ENCODE results near the gene FZD8.
"Not testable (repeated sequence)": the region's sequence is repeated elsewhere in the genome, so short reads cannot be mapped to it uniquely, and the experiment has no call there.

The FZD8 gene, protein sequence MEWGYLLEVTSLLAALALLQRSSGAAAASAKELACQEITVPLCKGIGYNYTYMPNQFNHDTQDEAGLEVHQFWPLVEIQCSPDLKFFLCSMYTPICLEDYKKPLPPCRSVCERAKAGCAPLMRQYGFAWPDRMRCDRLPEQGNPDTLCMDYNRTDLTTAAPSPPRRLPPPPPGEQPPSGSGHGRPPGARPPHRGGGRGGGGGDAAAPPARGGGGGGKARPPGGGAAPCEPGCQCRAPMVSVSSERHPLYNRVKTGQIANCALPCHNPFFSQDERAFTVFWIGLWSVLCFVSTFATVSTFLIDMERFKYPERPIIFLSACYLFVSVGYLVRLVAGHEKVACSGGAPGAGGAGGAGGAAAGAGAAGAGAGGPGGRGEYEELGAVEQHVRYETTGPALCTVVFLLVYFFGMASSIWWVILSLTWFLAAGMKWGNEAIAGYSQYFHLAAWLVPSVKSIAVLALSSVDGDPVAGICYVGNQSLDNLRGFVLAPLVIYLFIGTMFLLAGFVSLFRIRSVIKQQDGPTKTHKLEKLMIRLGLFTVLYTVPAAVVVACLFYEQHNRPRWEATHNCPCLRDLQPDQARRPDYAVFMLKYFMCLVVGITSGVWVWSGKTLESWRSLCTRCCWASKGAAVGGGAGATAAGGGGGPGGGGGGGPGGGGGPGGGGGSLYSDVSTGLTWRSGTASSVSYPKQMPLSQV

GRCh38 chr10:35642035-35642792 is at the start of gene FZD8:
Gene FZD8 (minus strand): TSS chr10:35642296. CDS start chr10:35641429, 867 bp downstream.
- peak; percentile 63 for DNase-seq

DNA sequence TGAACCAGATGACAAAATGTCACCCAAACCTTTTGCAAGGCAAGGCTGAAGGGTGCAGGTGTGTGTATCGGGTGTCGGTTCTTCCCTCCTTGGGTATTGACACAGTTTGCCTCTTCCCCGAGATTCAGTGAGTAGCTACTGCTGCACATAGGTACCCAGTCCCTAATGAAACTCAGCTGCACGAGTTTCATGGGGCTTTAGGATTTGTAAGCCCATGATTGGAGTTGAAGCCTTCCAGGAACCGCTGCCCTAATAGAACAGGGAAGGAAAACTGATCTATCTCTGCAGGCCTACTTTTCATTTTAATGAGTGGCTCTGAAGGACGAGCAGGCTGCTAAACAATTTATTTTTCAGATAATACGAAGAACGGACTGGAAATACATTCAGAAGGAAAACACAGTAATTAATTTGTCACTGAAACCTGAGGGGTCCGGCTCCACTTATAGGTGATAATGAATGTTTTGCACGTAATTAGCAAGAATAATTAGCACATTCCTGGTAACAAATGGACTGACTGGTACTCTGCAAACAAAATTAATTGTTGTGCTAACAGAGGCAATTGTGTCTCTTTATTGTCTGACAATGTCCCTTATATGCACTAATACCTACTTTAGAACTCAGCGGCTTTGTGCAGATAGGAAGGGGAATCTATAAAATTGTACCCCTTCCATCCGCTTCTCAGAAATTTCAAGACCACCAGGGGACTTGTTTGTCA is 49.6 kb upstream of the FZD8 start:
- DNase-seq: no peak

- DNase-seq: peak; percentile 81
These were observed 48.4 kb upstream of the FZD8 start for GRCh38 chr10:35690534-35690933.

GRCh38 chr10:35685858-35686257 is 43.8 kb upstream of the FZD8 start:
- not testable (repeated sequence) for DNase-seq

DNA sequence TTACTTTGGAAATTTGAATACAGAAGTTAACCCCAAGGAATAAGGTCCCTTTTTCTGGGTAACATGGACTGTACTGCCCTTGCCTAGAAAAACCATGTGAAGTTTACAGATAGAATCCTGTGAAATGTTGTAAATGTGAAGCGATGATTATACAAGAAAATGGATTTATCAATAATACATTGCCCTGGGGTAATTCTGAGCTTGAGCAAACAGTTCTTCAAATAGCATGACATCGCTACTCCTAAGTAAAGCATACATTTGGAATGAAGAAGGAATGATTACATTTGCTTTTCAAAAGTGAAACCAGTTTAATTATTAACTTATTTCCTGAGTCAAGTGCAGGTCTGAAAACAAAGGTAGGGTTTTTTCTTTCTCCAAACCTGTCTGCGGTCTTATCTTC is 43.3 kb upstream of the FZD8 start:
- DNase-seq: no peak

DNA sequence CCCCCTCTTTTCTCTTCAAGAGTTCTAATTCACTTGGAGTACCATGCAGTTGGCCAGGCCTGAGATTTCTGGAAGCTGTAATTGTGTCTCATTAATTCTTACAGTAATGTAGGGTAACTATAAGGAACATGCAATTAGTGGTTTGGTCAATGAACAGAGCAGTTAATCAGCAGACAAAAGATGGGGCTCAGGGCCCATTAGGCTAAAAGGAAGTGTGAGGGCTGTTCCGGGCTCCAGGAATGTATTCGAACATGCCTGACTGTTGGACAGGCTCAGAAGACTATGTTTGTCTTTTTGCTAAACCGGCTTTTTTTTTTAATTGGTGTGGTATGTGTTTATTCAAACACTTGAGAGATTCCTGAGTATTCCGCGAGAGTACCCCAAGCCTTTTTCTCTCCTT is 42.5 kb upstream of the FZD8 start:
- peak; percentile 14 for DNase-seq

- no peak for DNase-seq
These were observed 33.8 kb upstream of the FZD8 start for GRCh38 chr10:35675846-35676245.

DNA sequence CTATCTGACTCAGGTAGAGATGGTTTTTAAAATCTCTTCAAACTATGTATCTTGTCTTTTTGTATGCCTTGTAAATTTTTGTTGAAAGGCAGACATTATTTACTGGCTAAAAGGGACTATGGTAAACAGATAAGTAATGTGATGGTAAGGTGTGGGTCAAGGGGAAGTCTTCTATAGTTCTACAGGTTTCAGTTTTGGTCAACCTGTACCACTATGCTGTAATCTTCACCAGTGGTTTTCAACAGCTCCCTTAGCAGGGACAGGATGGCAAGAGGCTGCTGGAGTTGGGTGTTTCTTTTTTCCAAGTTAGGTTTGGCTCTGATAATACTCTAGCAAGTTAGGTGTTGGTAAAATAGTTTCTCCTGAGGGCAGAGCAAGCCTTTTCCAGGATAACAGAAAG is 32.7 kb upstream of the FZD8 start:
- no peak for DNase-seq

DNA sequence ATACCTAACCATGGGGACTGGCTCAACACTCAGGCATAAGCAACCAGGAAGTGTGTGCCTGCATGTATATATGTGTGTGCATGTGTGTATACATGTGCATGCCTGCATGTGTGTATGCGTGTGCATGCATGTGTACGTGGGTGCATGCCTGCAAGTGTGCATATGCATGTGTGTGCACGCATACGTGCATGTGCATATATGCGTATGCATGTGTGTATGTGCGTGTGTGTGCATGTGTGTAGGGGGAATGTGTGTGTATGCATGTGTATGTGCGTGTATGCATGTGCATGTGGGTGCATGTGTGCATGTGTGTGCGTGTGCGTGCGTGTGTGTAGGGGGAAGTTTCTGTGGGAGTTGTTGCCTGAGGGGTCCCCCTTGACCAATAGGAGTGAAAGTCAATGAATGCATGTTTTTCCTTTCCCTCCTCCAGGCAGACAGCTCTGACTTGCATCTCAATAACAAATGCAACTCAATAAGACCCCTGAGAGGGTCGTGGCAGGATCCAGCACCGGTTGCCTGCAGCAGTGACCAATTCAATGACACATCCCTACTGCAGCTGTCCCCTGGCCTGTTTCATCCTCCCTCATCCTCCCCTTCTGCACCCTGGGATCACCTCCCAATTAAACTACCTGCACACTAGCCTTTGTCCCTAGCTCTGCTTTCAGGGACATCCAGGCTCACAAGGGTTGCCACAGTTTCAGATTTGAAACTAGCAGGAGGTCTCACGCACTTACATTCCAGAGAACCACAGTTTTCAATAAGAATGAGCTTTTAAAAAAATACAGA is 27.0 kb upstream of the FZD8 start:
- DNase-seq: no peak

DNA sequence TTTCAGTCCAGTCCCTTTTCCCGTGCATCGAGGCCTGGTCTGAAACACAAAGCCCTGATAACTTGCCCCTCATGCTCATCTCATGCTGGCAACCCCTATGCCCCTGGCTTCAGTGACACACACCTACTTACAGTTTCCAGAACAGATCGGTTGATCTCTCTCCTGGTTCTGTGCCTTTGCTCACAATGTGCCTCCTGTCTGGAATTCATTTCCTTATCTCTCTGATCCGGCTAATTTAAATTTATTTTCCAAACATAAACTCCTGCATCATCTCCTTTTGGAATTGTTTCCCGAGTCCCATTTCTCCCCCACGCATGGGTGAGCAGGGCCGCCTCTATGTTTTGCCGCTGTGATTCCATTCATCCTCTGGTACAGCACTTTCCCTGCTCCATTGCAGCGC is 25.9 kb upstream of the FZD8 start:
- no peak for DNase-seq

GRCh38 chr10:35667270-35667889 is 25.3 kb upstream of the FZD8 start:
- DNase-seq: no peak

- DNase-seq: no peak
These were observed 19.1 kb upstream of the FZD8 start for GRCh38 chr10:35661236-35661635.

GRCh38 chr10:35659456-35659855 is 17.4 kb upstream of the FZD8 start:
- no peak for DNase-seq

DNA sequence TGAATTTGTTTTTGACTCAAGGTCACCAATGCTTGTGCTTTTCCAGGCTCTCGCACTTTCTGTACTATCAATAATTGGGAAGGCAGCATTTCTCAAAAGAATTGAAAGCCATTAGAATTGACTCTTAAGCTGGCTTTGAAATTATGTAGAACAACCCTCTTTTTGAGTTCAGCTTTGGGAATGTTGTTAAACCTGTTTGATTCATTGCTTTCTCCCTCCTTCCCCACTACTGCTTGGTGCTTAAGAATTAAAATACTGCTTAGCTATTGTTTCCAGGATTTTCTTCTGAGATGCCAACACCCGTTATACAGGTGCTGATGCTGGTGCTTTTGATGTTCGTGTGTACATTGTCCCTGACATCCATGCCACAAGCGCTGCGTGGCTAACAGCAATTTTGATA is 15.5 kb upstream of the FZD8 start:
- DNase-seq: no peak

GRCh38 chr10:35652824-35653223 is 10.7 kb upstream of the FZD8 start:
- no peak for DNase-seq

- no peak for DNase-seq
These were observed 8.8 kb upstream of the FZD8 start for GRCh38 chr10:35650894-35651293.

GRCh38 chr10:35644050-35644950 is 2.2 kb upstream of the FZD8 start:
- no peak for DNase-seq

DNA sequence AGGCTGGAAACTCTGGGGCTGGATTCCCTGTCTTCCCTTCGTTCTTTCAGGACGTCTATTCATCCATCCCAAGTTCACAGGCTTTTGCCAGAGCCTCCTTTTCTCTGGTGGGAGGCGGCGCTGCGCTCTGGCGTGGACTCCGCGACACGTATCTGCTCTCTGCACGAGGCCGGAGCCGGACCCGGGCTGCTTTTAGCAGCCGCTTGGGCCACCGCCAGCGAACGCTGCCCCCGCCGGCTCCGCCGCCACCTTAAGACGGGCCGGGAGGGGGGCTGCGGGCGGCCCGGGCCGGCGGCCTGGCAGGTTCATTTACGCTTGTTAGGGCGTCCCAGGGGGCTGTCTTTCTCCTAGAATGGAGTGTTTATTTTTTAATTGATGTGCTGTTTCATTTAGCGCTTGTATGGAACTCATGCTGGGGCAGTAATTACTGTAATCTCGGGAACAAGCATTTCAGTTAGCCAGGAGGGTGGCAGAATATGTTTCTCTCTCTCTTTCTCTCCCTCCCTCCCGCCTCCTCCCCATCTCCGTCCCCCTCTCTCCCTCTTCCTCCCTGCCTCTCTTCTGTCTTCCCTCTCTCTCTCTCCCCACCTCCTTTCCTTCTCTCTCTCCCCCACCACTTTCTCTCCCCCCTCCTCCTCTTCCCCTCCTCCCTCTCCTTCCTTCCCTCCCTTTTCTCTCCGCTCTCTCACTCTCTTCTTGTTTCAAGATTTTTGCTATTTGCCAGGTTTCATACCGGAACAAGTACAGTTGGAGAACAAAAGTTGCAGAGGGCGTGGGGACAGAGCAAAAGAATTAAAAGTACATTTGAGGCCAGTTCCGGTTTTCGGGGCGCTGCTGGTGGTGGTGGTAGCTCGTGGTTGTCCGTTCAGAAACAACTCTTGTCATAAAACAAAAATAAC is 1.3 kb upstream of the FZD8 start:
- peak; percentile 33 for DNase-seq

DNA sequence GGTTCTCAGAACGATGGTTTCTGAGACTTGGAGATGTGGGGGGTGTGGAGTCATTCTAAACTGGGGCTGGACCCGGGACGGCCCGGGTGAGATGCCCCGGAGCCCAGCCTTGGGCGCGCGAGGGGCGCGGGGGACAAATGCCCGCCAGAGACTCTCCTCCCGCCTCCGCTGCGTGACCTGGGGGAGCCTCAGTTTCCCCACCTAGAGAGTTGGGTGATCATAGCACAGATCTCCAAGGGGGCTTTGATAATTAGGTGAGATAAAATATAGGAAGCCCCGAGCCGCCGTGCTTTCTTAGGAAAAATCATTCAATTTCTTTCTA is 658 bp upstream of the FZD8 start:
- DNase-seq: no peak

- no peak for DNase-seq
These were observed 441 bp downstream of the FZD8 start for GRCh38 chr10:35641676-35642034.
